A673 (cell line): ENCODE measurements around the gene MMP1. TPM values are rescaled to one million over a fixed set of nuclear protein-coding genes. Genes with fewer than 3 reads are reported as not detected.

Experiments used
- BruUV-seq: library from RNA; stranded (reverse); fragments of 400-500 nt; replicated peaks from 2 replicates; lab custom pipeline; 2021; lab: Mats Ljungman, UMichigan
- CTCF ChIA-PET: fragments of 300-600 bp; sonication (Branson Sonifier 250); formaldehyde crosslinking; loops from one replicate; lab custom pipeline; 2022; ENCODE audit warnings: antibody characterized with exemption; lab: Charles Lee
- POLR2A ChIA-PET: fragments of 300-600 bp; sonication (Branson Sonifier 250); formaldehyde crosslinking; loops from one replicate; lab custom pipeline; 2022; ENCODE audit warnings: antibody characterized with exemption; ENCODE audit not compliant: low non-redundant PET; lab: Charles Lee
- DNase-seq: peaks from one replicate; pipeline ENCODE4 v3.0.0-alpha.2; 2015; ENCODE audit warnings: low spot score
- H3K27ac ChIP-seq: fragments of 200-600 bp; sonication (generic); 2 replicates; pipeline ENCODE4 v1.5.1; 2016; ENCODE audit warnings: mixed run types, low read depth, mild to moderate bottlenecking, mixed read lengths, antibody characterized with exemption, low read length; ENCODE audit not compliant: poor library complexity, severe bottlenecking
- H3K27me3 ChIP-seq: fragments of 200-600 bp; sonication (generic); replicated peaks from 2 replicates; pipeline ENCODE4 v1.6.1; 2017; ENCODE audit warnings: mixed run types, low read depth, mild to moderate bottlenecking, mixed read lengths, antibody characterized with exemption, low read length; ENCODE audit not compliant: insufficient read depth, poor library complexity
- H3K36me3 ChIP-seq: fragments of 200-600 bp; sonication (generic); 2 replicates; pipeline ENCODE4 v1.6.1; 2016; ENCODE audit warnings: mixed run types, mild to moderate bottlenecking, mixed read lengths, antibody characterized with exemption, low read length; ENCODE audit not compliant: insufficient read depth, poor library complexity, severe bottlenecking
- H3K4me1 ChIP-seq: fragments of 200-600 bp; sonication (generic); 2 replicates; pipeline ENCODE4 v1.6.1; 2017; ENCODE audit warnings: mixed run types, mild to moderate bottlenecking, mixed read lengths, antibody characterized with exemption, low read length; ENCODE audit not compliant: insufficient read depth, poor library complexity, severe bottlenecking
- H3K4me3 ChIP-seq: fragments of 200-600 bp; sonication (generic); 2 replicates; pipeline ENCODE4 v1.5.1; 2016; ENCODE audit warnings: low read depth, mixed run types, mild to moderate bottlenecking, mixed read lengths, low read length; ENCODE audit not compliant: poor library complexity, severe bottlenecking
- H3K9me3 ChIP-seq: fragments of 200-600 bp; sonication (generic); 2 replicates; pipeline ENCODE4 v1.6.1; 2016; ENCODE audit warnings: mixed run types, low read depth, mild to moderate bottlenecking, mixed read lengths, antibody characterized with exemption, low read length; ENCODE audit not compliant: poor library complexity, severe bottlenecking
- EZH2 ChIP-seq: fragments of 200-600 bp; sonication (generic); IDR thresholded peaks from 2 replicates; pipeline ENCODE4 v1.6.1; 2017; ENCODE audit warnings: borderline replicate concordance, low read depth, mild to moderate bottlenecking, mixed read lengths, antibody characterized with exemption, low read length; ENCODE audit not compliant: poor library complexity, severe bottlenecking
- intact Hi-C: fragments of 100-400 bp; cut with micrococcal nuclease; formaldehyde crosslinking; loops from one replicate; pipeline ENCODE4 v1.10.0; 2022; ENCODE audit not compliant: unreplicated experiment
- total RNA-seq: library from RNA; stranded (reverse); gene quantifications from 2 replicates; pipeline ENCODE4 v1.2.3, GENCODE V29; 2021
- TF ChIP-seq, protein P1 (sequence below): fragments of 300-800, 200-600 bp; sonication (generic); conservative IDR thresholded peaks from 2 replicates; pipeline ENCODE4 v1.5.1; 2017; ENCODE audit warnings: low read depth, mild to moderate bottlenecking, antibody characterized with exemption, low read length, moderate library complexity, mixed read lengths

The MMP1 gene
- total RNA-seq, 1 experiment from 2014 or later, result 815 TPM

DNA sequence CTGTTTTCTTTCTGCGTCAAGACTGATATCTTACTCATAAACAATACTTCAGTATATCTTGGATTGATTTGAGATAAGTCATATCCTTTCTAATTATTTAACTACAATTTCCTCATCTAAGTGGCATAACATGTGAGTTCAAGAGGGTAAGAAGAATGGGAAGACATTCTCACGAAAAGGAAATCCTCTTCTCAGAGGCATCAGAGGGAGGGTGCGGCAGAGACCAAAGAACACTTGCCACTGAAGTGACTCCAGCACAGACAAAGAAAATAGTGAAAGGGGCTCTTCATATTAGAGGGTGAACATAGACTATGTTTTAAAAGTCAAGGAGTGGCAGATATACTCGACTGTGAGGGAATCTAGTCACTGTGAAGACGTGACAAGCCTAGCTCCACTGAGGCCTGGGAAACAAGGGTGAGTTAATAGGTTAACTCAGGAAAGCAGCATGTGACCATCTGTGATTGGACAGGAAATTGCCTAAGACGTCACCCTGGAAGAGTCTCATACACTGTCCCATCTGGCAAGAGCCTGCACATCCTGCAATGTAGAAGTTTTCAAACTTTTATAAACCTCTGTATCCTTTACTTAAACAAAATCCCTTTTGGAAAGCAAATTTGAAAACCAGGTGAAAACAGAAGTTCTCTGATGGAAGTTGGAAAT lies 1.9 kb upstream of the MMP1 start:
- CTCF ChIA-PET, result no interaction called here
- intact Hi-C loops, result no loop called here
- Histone ChIP-seq H3K27me3 (no peaks in the 10 kb centered on the region), H3K27ac (peak overlapping the region; percentile 51), H3K36me3 (no peaks in the 10 kb centered on the region), H3K4me1 (peaks cover 11% of the 10 kb centered on the region), H3K4me3 (no peak overlapping the region), H3K9me3 (no peaks in the 10 kb centered on the region)
- DNase-seq, result peak; percentile 71
- POLR2A ChIA-PET, result no interaction called here
- TF ChIP-seq, protein P1, sequence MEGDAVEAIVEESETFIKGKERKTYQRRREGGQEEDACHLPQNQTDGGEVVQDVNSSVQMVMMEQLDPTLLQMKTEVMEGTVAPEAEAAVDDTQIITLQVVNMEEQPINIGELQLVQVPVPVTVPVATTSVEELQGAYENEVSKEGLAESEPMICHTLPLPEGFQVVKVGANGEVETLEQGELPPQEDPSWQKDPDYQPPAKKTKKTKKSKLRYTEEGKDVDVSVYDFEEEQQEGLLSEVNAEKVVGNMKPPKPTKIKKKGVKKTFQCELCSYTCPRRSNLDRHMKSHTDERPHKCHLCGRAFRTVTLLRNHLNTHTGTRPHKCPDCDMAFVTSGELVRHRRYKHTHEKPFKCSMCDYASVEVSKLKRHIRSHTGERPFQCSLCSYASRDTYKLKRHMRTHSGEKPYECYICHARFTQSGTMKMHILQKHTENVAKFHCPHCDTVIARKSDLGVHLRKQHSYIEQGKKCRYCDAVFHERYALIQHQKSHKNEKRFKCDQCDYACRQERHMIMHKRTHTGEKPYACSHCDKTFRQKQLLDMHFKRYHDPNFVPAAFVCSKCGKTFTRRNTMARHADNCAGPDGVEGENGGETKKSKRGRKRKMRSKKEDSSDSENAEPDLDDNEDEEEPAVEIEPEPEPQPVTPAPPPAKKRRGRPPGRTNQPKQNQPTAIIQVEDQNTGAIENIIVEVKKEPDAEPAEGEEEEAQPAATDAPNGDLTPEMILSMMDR, result no peak
- TF ChIP-seq EZH2, result no peak
- BruUV-seq, result no TSS peak

- intact Hi-C loops, result loop anchor here (1.0 to 5.0 kb wide), 2 partner anchors 136 to 148 kb away; no protein-coding TSS in a partner anchor
- no peak for TF ChIP-seq EZH2
- TF ChIP-seq, protein P1, result peak; percentile 85
- DNase-seq, result peak; percentile 95
- ChIA-PET POLR2A (no interaction called here), CTCF (no interaction called here)
- Histone ChIP-seq H3K4me3 (no peak overlapping the region), H3K4me1 (peaks cover 8% of the 10 kb centered on the region), H3K9me3 (no peaks in the 10 kb centered on the region), H3K27ac (peak overlapping the region; percentile 48), H3K27me3 (no peaks in the 10 kb centered on the region), H3K36me3 (no peaks in the 10 kb centered on the region)
- no TSS peak for BruUV-seq
Measured at GRCh38 chr11:102794382-102794781, 3.6 kb downstream of the MMP1 start.

GRCh38 chr11:102793677-102794290 lies 4.2 kb downstream of the MMP1 start:
- H3K9me3 ChIP-seq, result no peaks in the 10 kb centered on the region
- no peaks in the 10 kb centered on the region for H3K36me3 ChIP-seq
- no peak overlapping the region for H3K4me3 ChIP-seq
- intact Hi-C loops, result loop anchor here (1.0 to 5.0 kb wide), 2 partner anchors 137 to 149 kb away; no protein-coding TSS in a partner anchor
- no TSS peak for BruUV-seq
- H3K27me3 ChIP-seq, result no peaks in the 10 kb centered on the region
- ChIA-PET CTCF (no interaction called here), POLR2A (no interaction called here)
- DNase-seq, result no peak
- no peak for TF ChIP-seq EZH2
- TF ChIP-seq, protein P1, result no peak
- peak overlapping the region; percentile 48 for H3K27ac ChIP-seq
- peaks cover 5% of the 10 kb centered on the region for H3K4me1 ChIP-seq
